HG03108 (cell line): ENCODE results near the gene ZNF599.
"Not testable (repeated sequence)": the region's sequence is repeated elsewhere in the genome, so short reads cannot be mapped to it uniquely, and the experiment has no call there.

Source experiments
- ATAC-seq: cut with Tn5 transposase; IDR thresholded peaks from one replicate; pipeline ENCODE4 v1.9.1; 2021; ENCODE audit warnings: moderate library complexity; ENCODE audit not compliant: unreplicated experiment

The ZNF599 gene

DNA sequence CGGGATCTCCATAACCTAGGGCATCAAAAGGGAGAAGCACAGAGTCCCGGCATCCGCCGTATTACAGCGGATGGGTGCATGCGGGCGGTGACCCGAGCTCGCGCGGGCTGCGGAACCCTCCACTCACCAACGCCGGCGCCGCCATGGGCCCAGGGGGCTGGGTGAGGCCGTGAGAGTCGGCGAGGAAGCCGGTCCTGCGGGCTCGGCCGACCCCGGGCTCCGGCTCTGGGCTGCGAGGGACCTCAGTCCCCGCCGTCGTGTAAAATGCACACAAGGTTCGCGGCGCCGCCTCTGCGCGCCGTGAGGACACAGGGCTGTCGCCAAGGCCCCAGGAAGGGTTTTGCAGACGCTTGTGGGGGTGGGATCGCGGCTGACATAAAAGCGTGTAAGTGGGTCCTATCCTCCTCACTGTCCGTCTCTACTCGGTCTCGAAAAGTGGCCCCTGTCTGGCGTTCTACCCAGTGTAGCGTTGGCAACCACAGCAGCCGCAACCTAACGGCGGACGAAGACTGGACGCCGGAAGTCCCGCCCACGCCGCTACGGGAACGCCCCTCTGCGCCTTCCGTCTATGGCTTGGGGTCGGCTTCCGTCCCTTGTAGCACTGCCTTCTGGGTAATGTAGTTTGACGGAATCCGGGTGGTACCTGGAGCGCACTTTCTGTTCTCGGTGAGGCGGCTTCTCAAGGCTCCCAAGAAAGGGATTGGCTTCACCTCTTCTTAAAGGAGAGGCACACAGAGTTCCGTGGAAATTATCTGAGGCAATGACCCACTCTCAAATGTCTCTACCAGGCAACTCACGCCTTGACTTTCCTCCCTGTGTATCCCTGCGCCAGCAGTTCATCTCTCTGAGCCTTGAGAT, at the start of gene ZNF599:
ZNF599 (minus strand) TSS at position 519 of the 858 bp plus-strand sequence; CDS start at position 145, 374 bp downstream.
- ATAC-seq: peak; percentile 98

DNA sequence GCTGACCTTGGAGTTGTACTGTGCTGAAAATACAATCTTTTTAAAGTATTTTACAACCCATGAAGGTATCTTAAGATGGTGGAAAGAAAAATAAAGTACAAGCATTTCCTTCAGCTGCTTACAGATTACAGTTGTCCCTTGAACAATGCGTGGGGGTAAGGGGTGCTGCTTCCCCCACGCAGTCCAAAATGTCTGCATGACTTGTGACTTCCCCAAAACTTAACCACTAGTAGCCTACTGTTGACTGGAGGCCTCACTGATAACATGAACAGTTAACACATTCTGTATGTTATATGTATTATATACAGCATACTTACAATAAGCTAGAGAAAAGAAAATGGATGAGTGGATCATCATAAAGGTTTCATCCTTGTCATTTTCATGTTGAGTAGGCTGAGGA, 45.3 kb upstream of the ZNF599 start:
- ATAC-seq: no peak

DNA sequence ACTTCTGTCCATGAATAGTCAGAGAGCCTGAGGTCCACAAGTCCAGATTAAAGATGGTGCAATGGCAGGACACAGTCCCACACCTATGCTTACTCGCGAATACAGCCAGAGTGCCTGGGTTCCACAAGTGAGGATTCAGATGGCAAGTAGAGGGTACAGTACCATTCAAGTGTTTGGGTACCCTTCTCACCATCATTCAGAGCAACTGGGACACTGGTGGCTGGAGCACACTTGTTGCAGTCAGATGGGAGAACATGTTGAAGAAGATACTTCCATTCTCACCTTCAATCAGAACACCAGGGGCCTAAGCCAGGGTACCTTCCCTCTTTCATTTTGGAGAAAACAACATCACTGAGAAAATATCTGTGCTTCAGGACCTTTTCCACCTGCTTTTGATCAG, 43.7 kb upstream of the ZNF599 start:
- ATAC-seq: no peak

GRCh38 chr19:34808566-34808965, 35.6 kb upstream of the ZNF599 start:
- ATAC-seq: no peak

- no peak for ATAC-seq
Measured at GRCh38 chr19:34806976-34807860, 34.2 kb upstream of the ZNF599 start.

- no peak for ATAC-seq
Measured at GRCh38 chr19:34804115-34804514, 31.1 kb upstream of the ZNF599 start.

GRCh38 chr19:34796953-34797352, 23.9 kb upstream of the ZNF599 start:
- ATAC-seq: not testable (repeated sequence)

- no peak for ATAC-seq
Measured at GRCh38 chr19:34794066-34794960, 21.3 kb upstream of the ZNF599 start.

GRCh38 chr19:34793565-34793964, 20.6 kb upstream of the ZNF599 start:
- ATAC-seq: no peak

- ATAC-seq: no peak
Measured at GRCh38 chr19:34788074-34788473, 15.1 kb upstream of the ZNF599 start.

DNA sequence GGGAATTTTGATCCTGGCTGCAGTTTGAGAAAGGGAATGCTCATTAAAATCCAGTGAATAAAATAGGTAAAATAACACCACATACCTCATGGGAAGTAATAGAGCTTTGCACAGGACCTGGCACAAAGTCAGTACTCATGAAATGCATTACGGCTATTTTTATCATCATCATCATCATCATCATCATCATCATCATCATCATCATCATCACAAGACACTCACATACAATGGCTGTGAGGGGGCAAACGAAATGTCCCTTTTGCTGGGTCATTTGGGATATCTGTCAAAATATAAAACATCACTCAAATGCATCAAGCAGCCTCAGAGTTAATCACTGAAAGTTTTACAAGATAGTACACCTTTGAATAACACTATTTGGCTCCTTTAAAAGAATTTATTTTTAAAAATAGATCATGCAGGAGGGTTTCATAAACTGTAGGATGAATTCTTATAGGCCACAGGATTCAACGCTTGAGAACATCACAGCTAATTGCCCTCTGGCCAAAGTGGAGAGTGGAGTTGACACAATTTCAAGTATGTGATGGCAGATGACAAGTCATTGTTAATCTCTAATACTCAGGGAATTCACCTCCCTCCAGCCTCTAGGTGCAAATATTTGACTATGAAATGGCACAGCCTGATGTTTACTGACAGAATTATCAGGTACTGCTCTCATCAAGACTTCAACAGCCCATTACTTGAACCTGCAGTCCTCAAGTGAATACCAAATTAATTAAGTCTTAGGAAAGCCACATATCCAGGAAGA, 14.2 kb upstream of the ZNF599 start:
- no peak for ATAC-seq

GRCh38 chr19:34786236-34786635, 13.2 kb upstream of the ZNF599 start:
- ATAC-seq: no peak

DNA sequence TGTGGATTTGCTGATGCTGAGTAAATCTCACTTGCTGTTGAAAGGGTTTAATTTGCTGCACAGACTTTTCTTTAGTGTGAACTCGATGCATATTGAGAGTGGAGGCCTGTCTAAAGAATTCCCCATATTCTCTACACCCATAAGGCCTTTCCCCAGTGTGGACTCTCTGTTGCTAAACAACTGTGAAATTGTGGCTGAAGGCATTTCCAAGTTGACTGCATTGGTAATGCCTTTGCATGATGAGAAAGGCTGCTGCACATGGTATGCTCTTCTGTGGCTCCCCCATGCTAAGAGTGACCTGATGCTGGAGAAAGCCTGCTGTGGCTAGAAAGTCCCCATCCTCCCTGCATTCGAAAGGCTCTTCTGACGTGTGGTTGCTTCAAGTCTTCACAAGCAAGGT, 6.6 kb upstream of the ZNF599 start:
- no peak for ATAC-seq

- no peak for ATAC-seq
Measured at GRCh38 chr19:34778342-34778741, 5.3 kb upstream of the ZNF599 start.

GRCh38 chr19:34774857-34775256, 1.8 kb upstream of the ZNF599 start:
- ATAC-seq: no peak

DNA sequence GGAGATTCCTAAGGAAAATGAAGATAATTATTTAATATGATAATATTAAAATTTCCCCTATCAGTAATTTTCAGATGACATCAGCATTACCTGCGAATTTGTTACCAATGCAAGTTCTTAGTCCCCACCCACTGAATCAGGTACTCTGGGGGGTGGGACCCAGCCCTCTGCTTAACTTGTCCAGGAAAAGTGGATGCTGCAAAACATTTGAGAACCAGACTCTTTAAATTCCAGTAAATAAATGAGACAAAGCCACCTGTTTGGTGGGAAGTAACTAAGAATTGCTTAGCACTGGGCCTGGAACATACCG, 495 bp upstream of the ZNF599 start:
- no peak for ATAC-seq

- ATAC-seq: no peak
Measured at GRCh38 chr19:34767951-34768350, 5.1 kb downstream of the ZNF599 start.

- ATAC-seq: no peak
Measured at GRCh38 chr19:34766386-34766785, 6.6 kb downstream of the ZNF599 start.

DNA sequence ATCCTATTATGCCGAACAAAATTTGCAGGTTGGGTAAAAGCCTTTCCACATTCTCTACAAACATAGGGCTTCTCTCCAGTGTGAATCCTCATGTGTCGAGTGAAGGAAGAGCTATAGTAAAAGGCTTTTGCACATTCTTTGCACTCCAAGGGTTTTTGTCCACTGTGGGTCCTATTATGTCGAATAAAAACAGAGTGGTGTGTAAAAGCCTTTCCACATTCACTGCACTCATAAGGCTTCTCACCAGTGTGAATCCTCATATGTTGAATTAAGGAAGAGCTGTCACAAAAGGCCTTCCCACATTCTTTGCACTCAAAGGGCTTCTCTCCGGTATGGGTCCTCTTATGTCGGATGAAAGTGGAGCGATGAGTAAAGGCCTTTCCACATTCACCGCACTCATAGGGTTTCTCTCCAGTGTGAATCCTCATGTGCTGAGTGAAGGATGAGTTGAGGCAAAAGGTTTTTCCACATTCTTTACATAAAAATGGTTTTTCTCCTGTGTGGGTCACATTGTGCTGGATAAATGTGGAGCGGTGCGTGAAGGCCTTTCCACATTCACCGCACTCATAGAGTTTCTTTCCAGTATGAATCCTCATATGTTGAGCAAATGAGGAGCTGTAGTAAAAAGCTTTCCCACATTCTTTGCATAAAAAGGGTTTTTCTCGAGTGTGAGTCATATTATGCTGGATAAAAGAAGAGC, 13.6 kb downstream of the ZNF599 start:
- ATAC-seq: no peak

DNA sequence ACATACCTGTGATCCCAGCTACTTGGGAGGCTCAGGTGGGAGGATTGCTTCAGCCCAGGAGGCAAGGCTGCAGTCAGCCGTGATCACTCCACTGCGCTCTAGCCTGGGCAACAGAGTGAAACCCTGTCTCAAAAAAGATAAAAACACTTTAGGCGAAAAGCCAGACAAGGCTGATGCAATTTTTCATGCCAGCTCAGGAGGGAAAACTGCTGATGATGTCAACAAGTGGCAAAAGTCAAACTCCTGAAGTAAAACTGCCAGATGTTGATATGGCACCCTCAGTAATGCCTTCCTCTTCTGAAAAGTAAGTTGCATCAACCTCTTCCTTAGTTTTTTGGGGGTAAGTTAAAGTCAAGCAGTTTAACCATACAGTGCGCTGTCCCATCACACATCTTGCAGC, 15.6 kb downstream of the ZNF599 start:
- ATAC-seq: no peak
